Stimulated activated CD4-positive, alpha-beta T cell treated with anti-CD3 and anti-CD28 coated beads, TNF-alpha, amount 100 ng/mL, for 48 hours (primary cell): ENCODE measurements around the gene DPP6.
"Not testable (repeated sequence)": the region's sequence is repeated elsewhere in the genome, so short reads cannot be mapped to it uniquely, and the experiment has no call there.

Experiments used
- DNase-seq, 3 donors: peaks; one replicate each; pipeline ENCODE4 v3.0.0-alpha.2; 2020; ENCODE audit warnings: low read depth in 3 of 3

DPP6 gene

GRCh38 chr7:154928136-154929005 is 876.2 kb downstream of the DPP6 start:
- peak in 1 of 3 donors; percentile 7 for DNase-seq

- no peak for DNase-seq
Observed at GRCh38 chr7:154929006-154929726, 877.0 kb downstream of the DPP6 start.

GRCh38 chr7:154931906-154932305 is 879.7 kb downstream of the DPP6 start:
- DNase-seq, result no peak

GRCh38 chr7:154934353-154934952 is 882.3 kb downstream of the DPP6 start:
- DNase-seq, result not testable (repeated sequence)

GRCh38 chr7:154937837-154938236 is 885.6 kb downstream of the DPP6 start:
- DNase-seq, result no peak

- no peak for DNase-seq
Observed at GRCh38 chr7:154942691-154943090, 890.5 kb downstream of the DPP6 start.
